Measurements from ENCODE around the gene APBB2.

Gene APBB2

DNA sequence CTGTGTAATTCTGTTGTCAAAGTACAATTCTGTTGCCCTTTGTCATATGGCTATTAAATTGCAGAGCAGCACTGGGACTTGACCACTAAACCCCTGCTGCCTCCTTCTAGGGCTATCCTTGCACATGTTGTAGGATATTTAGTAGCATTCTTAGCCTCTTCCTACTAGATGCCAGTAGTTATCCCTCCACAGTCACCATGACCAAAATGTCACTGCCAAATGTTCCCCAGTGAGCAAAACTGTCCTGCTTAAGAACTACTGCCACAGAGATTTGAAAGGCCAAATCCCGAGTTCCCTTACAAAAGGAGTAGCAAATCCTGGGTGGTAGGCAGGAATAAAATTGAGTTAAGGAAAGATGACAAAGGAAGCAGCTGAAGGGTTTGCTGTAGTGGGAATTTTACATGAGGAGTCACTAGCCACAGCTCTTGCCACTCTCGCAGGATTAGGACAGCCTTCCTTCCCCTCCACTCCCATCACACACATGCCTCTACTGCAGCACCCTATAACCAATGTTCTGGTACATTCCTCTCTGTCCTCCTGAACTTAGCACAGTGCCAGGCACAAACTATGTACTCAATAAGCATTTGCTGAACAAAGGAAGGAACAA is 8.4 kb downstream of the APBB2 start:
- Histone ChIP-seq H3K4me2 (ENCODE audit: low read length) (no peak overlapping the region), H3K9me3 (ENCODE audit: low read length) (no peaks in the 10 kb centered on the region), H3K9me2 (ENCODE audit: low read depth, low read length) (no peaks in the 10 kb centered on the region), H3K36me3 (ENCODE audit: insufficient read depth, low read length) (no peaks in the 10 kb centered on the region), H3K79me2 (ENCODE audit: insufficient read depth, low read length) (no peaks in the 10 kb centered on the region), H3K27ac (ENCODE audit: low read depth, low read length, poor library complexity, severe bottlenecking) (no peak overlapping the region), H3K4me3 (ENCODE audit: low read depth, low read length, poor library complexity, severe bottlenecking) (no peak overlapping the region), H3F3A (ENCODE audit: insufficient read depth, low read length) (no peaks in the 10 kb centered on the region), H2AFZ (ENCODE audit: low read length) (no peak overlapping the region), H4K20me1 (ENCODE audit: insufficient read depth, low read length) (no peaks in the 10 kb centered on the region), H3K9ac (ENCODE audit: low read length) (no peak overlapping the region), H3K27me3 (ENCODE audit: insufficient read depth, low read length) (no peaks in the 10 kb centered on the region), H3K4me1 (ENCODE audit: insufficient read depth, low read length, severe bottlenecking) (no peaks in the 10 kb centered on the region)
- no peak for TF ChIP-seq EZH2 (IDR thresholded peaks at IDR 0.05; ENCODE audit: borderline replicate concordance, low read length)
- TF ChIP-seq, protein P1, sequence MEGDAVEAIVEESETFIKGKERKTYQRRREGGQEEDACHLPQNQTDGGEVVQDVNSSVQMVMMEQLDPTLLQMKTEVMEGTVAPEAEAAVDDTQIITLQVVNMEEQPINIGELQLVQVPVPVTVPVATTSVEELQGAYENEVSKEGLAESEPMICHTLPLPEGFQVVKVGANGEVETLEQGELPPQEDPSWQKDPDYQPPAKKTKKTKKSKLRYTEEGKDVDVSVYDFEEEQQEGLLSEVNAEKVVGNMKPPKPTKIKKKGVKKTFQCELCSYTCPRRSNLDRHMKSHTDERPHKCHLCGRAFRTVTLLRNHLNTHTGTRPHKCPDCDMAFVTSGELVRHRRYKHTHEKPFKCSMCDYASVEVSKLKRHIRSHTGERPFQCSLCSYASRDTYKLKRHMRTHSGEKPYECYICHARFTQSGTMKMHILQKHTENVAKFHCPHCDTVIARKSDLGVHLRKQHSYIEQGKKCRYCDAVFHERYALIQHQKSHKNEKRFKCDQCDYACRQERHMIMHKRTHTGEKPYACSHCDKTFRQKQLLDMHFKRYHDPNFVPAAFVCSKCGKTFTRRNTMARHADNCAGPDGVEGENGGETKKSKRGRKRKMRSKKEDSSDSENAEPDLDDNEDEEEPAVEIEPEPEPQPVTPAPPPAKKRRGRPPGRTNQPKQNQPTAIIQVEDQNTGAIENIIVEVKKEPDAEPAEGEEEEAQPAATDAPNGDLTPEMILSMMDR (IDR thresholded peaks at IDR 0.05; ENCODE audit: low read length): no peak

DNA sequence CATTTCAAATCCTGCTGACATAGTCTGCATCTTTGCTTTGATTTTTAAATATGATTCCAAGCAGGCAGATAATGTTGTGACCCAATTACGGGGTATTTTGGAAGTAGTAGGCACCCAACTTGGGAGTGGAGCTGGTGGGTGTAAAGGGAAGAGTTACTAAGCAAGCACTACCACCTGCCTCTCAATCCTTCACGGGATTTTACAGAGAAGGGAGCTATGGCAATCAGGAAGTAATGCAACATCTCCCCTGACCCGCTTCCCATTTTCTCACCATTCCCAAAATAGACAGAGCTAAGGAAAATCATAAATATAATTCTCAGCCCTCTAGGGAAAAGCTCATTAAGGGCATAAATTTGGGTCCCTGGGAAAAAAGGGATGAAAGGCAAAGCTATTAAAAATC is 9.2 kb downstream of the APBB2 start:
- H3K9me3 ChIP-seq (ENCODE audit: low read length): no peaks in the 10 kb centered on the region
- no peak overlapping the region for H3K9ac ChIP-seq (ENCODE audit: low read length)
- no peak overlapping the region for H3K4me2 ChIP-seq (ENCODE audit: low read length)
- H3K27ac ChIP-seq (ENCODE audit: low read depth, low read length, poor library complexity, severe bottlenecking): no peak overlapping the region
- no peak overlapping the region for H3K4me3 ChIP-seq (ENCODE audit: low read depth, low read length, poor library complexity, severe bottlenecking)
- H3F3A ChIP-seq (ENCODE audit: insufficient read depth, low read length): no peaks in the 10 kb centered on the region
- no peaks in the 10 kb centered on the region for H3K4me1 ChIP-seq (ENCODE audit: insufficient read depth, low read length, severe bottlenecking)
- no peaks in the 10 kb centered on the region for H3K79me2 ChIP-seq (ENCODE audit: insufficient read depth, low read length)
- no peak overlapping the region for H2AFZ ChIP-seq (ENCODE audit: low read length)
- no peaks in the 10 kb centered on the region for H4K20me1 ChIP-seq (ENCODE audit: insufficient read depth, low read length)
- H3K36me3 ChIP-seq (ENCODE audit: insufficient read depth, low read length): no peaks in the 10 kb centered on the region
- H3K9me2 ChIP-seq (ENCODE audit: low read depth, low read length): no peaks in the 10 kb centered on the region
- H3K27me3 ChIP-seq (ENCODE audit: insufficient read depth, low read length): no peaks in the 10 kb centered on the region
- TF ChIP-seq, protein P1 (IDR thresholded peaks at IDR 0.05; ENCODE audit: low read length): no peak
- TF ChIP-seq EZH2 (IDR thresholded peaks at IDR 0.05; ENCODE audit: borderline replicate concordance, low read length): no peak

DNA sequence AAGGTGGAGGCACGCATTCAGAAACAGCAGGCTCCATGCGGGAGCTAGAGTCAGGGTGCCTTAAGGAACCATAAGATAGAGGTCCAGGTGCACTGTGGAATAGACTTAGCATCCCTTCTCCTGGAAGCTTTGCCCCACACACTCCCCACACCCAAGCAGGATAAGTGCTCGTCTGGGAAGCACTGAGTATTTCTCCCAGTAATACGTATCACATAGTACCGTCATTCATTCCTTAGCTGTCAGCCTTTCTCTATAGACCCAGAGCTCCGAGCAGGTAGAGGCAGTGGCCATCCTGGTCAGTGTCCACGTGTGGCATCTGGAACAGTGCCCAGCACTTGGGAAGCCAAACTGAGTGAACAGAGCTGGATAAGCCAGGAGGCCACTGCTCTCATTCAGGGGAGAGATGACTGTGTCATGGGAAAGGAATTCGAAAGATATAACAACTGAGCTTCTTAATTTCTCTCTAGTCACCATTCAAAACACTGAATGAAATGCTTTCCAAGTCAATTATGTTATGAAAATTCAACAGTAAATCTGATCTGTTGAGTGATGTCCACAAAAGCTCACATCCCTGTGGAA is 9.9 kb downstream of the APBB2 start:
- Histone ChIP-seq H3K4me2 (ENCODE audit: low read length) (no peak overlapping the region), H3K4me1 (ENCODE audit: insufficient read depth, low read length, severe bottlenecking) (no peaks in the 10 kb centered on the region), H3K27ac (ENCODE audit: low read depth, low read length, poor library complexity, severe bottlenecking) (no peak overlapping the region)

More for the DNA sequence above, 9.9 kb downstream of the APBB2 start:
- TF ChIP-seq, protein P1 (IDR thresholded peaks at IDR 0.05; ENCODE audit: low read length): no peak
- no peak for TF ChIP-seq EZH2 (IDR thresholded peaks at IDR 0.05; ENCODE audit: borderline replicate concordance, low read length)
- no peaks in the 10 kb centered on the region for H3K9me2 ChIP-seq (ENCODE audit: low read depth, low read length)
- no peaks in the 10 kb centered on the region for H3K36me3 ChIP-seq (ENCODE audit: insufficient read depth, low read length)
- H3K79me2 ChIP-seq (ENCODE audit: insufficient read depth, low read length): no peaks in the 10 kb centered on the region
- H3K27me3 ChIP-seq (ENCODE audit: insufficient read depth, low read length): no peaks in the 10 kb centered on the region
- no peak overlapping the region for H2AFZ ChIP-seq (ENCODE audit: low read length)
- no peak overlapping the region for H3K9ac ChIP-seq (ENCODE audit: low read length)
- H3F3A ChIP-seq (ENCODE audit: insufficient read depth, low read length): no peaks in the 10 kb centered on the region
- H4K20me1 ChIP-seq (ENCODE audit: insufficient read depth, low read length): no peaks in the 10 kb centered on the region
- no peak overlapping the region for H3K4me3 ChIP-seq (ENCODE audit: low read depth, low read length, poor library complexity, severe bottlenecking)
- H3K9me3 ChIP-seq (ENCODE audit: low read length): no peaks in the 10 kb centered on the region

All from OCI-LY1 (cell line).